GM19455 (cell line): ENCODE data around the gene SLC9C1.
A peak's percentile ranks its signal among the peaks of the same experiment; 100 is the strongest.

Source experiments
- ATAC-seq: cut with Tn5 transposase; IDR thresholded peaks from one replicate; pipeline ENCODE4 v1.9.1; 2021; ENCODE audit not compliant: unreplicated experiment

SLC9C1 gene

GRCh38 chr3:112132975-112133448 is 161.0 kb downstream of the SLC9C1 start, which contains the start of gene GCSAM:
Gene GCSAM (minus strand): TSS chr3:112133248. CDS start chr3:112133120, 128 bp downstream.
- ATAC-seq = peak; percentile 72

DNA sequence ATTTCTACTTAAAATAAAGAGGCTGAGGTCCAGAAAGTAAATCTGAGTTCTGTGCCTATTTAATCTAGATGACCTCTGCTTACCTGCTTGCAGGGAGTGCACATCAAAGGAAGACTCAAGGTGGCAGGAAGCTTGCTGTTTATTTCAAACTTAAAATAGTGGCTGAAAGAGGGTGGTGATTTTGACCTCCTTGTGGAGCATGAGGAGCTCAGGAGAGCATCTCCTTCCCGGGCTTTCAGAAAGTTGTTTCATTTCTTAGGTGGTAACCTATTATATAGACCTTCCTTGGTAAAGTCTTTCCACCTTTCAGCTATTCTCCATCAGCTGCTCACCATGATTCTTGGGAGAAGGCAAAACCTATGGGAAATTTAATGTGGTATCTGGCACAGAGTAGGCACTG is 161.5 kb downstream of the SLC9C1 start:
- no peak for ATAC-seq

- ATAC-seq = no peak
Measured at GRCh38 chr3:112132088-112132487, 161.9 kb downstream of the SLC9C1 start.

DNA sequence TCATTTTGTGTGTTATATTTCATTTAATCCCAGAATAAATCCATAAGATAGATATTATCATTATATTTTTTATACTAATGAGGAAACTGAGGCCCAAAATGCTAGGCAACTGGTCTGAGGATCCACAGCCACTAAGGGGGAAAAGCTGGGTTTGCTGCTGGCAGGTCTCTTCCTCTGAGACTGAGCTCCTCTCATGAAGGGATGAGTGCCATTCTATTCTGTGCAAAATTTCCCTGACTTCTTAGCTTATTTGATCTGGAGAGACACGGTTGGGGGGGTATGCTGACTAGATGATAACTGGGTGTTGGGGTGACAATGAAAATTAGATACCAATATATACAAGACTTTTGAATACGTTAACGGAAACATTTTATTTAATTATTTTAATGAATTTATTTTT is 162.9 kb downstream of the SLC9C1 start:
- no peak for ATAC-seq

DNA sequence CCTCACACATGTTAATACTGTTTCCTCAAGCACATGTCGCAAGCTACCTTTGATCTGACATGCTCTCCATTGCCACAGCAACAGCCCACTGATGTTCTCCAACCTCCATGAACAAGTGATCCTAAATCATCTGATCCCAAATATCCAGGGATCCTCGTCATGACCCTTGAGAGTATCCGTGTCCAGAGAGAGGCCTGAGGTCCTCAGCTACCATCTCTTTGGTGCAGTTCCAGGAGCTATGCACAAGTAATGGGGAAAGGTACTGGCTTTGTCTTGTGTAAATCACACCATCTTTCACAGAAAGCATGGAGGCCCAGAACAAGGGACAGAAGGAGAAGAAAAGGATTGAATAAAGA is 163.4 kb downstream of the SLC9C1 start:
- ATAC-seq = no peak

DNA sequence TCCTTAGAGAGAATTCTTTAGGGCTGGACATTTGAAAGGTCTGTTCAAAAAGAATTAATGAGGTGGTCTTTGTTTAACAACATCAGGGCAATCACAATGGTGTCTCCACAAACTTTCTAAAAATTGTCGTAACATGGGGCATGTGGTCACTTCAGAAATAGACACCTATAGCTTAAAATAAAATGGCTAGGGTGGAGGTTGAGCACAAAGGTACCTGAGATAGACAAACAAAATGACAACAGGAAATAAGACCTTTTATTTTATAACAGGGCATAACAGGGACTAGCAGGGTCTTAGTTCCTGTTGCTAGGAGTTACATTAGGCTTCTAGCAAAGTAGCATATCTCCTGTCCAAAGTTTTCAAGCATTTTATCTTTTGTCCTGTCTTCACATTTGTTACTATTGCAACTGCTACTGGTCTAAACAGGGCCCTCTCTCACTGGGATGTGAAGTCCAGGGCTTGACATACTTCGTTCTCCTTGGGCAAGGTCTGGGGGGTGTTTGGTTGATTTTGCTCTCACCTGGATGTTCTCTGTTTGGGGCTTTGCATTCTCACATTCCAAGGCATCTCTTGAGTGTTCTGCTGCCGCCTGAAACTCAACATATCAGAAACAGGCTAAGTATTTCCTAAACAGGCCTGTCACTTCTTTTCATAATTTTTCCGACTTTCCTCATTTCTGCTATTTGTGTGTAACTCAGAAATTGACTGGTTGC is 163.9 kb downstream of the SLC9C1 start:
- no peak for ATAC-seq

DNA sequence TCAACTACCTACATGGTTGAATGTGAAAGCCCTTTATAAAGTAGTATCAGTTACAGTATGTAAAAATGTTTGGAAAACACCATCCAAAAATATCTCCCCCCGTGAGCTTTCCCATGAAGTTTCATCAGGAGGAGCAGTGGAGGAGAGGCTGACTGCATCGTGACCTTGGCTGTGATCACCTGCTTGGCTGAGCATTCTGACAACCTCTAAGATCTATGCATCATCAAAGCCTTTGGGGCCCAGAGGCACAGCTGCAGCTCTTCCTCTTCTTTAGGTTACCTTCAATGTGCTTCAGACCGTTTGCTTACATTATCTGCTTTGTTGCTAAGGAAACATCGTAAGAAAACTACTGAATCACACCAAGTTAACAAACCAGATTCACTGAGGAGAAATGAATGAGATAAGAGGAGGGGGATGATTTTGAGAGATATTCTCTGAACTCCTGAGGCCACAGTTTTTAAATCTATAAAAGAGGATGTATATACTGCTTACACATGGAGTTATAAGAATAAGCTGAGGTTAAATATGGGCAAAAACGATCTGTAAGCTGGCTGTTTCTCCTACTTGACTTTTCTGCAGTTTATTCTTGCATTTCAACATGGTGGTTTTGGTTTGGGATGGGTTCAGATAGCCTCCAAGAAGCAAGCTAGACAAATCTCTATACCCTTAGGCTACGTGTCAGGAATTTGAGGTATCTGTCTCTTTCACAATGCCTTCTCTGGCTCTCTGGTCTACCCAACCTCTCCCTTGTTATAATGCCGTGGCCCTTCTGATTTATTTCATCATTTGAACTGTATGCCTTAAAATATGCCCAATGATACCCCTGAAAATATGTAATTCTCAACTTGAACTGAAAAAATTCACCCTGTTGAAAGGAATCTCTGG is 164.9 kb downstream of the SLC9C1 start:
- peak; percentile 43 for ATAC-seq

DNA sequence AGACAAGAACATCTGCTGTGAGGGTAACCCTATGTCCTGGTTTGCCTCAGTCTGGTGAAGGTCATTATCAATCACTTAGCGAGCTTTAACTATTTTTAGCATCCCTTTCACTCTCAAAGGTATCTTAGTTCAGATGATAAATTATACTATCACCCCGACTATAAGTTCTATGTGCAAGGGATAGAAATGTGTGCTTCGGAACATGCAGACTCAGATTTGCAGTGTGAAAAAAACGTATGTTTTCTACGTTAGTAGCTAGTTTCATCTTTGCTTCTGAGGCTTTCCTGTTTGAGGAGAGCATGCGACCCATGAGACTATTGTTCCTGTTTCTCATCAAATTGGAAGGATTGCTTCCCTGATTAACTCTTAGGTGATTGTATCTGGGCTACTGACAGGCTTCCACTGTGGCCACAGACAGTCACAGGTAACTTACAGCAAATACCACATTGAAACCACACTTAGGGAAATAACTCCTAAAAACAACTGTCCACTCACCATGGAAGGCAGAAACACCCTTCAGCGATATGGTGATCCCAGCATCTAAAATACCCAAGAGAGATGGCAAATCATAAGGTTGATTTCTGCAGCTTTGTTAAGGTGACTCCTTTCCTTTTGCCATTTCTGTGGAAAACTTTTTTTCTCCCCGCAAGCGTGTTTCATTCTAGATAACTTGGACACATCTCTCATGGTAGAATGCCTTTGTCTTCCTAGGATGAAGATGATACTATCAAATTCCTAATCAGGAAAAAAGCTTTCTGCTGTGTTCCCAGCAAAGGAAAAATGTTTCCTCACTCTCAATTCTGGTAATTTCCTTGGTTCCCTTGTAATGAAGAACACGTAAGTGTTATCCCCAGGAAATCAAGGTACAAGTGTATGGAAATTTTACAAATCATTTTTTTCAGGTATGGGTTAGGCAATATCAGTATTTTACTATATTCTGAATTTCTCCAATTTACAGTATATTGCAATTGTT is 166.2 kb downstream of the SLC9C1 start:
- no peak for ATAC-seq

GRCh38 chr3:112126511-112126911 is 167.5 kb downstream of the SLC9C1 start:
- no peak for ATAC-seq

DNA sequence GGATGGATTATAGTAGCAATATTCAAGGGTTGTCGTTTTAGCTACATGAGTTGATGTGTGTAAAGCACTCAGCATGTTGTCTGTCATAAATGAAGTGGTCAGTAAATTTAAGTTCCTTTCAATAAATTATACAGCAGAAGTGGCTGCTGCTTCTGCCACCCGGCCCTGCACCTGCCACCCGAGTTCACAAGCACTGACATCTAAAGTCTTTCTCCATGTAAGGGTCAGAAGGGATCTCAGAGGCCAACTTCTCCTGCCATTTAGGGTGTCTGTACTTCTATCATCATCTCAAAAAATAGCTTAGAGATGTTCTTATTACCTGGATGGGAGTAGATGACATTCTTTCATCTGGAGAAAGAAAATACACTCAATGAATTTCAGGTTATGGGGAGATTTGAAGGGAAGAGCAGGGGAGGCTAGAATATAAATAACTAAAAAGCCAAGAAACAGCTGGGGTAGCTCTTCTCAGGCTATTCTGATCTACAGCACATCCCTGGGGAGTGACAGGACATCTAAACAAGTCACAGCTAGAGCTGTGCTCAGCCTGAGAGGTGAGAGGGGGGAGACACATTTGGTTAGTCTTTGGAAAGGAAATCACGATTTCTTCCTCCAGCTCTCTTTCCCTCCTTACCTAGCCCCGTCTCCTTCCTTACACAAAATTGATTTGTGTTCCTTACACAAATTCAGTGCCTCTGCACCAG is 169.0 kb downstream of the SLC9C1 start:
- ATAC-seq = no peak

- ATAC-seq = no peak
Measured at GRCh38 chr3:112123548-112123947, 170.5 kb downstream of the SLC9C1 start.

- no peak for ATAC-seq
Measured at GRCh38 chr3:112122870-112123269, 171.1 kb downstream of the SLC9C1 start.

GRCh38 chr3:112121577-112122547 is 172.2 kb downstream of the SLC9C1 start:
- ATAC-seq = no peak

GRCh38 chr3:112119962-112120836 is 173.8 kb downstream of the SLC9C1 start:
- no peak for ATAC-seq

DNA sequence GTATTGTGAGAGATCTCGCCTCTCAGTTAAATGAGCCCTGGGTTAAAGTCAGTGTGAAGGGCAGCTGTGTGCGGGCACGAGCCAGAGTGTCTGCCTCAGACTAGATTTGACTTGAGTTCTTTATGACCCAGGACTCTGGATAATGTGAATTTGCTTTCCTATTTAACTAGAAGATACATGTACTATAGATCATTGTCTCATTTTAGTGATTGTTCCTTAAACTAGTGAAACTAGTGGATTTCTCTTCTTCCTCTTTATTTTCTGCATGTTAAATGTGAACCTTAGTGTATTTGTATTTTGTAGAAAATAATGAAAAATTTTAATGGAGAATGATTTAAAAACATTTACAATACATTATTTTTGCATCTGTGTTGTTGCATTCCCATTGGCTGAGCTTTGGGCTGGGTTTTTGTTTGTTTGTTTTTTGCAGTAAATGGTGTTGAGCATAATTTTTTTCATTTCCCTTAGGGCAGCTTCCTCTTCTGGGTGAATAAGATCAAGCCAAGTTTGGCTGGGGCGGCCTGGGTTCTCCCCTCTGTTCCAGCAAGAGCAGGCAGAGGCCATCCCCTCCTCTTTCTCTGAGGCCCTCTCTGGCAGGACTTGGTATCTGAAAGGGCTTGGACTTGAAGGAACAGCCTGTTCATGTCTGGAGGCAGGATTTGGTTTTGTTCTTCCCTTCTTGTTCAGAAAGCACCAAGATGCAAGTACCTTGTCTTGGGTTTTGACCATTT is 176.0 kb downstream of the SLC9C1 start:
- no peak for ATAC-seq

DNA sequence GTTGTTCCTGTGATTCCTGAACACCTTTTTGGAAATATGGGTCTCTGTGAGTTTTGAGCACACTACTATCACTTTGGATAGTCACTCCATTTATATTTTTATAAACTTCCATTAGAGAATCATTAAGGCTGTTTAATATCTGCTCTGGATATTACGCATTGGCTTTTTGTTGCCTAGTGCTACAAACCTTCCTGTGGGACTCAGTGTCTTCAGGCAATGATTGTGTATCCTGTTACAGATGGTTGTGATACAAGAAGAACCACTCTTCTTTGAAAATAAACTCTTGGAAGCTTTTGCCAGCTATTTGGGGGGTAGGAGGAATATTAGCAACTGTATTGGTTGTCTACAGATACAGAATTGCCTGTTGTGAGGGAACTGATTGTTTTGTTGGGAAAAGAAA is 176.6 kb downstream of the SLC9C1 start:
- ATAC-seq = no peak

DNA sequence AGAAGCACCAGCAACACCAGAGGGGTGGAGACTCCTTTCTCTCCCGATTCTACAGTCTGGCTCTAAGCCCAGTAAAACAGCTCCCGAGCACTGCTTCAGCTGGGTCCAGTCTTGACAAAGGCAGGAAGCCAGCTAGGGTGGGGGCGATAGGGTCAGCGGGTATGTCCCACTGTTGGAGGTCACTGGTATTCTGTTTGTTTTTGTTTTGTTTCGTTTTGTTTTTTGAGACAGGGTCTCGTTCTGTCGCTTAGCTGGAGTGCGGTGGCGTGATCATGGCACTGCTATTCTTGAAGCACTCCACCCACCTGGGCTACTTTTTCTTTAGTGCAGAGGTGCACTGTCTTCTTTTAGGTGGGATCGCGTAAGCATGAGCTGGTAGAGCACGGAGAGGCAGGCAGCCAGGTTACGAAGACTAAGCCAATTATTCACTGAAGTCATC is 177.2 kb downstream of the SLC9C1 start:
- ATAC-seq = no peak
